WTC11 (cell line): ENCODE measurements around the gene CHRM4. TPM values are rescaled to one million over a fixed set of nuclear protein-coding genes. Genes with fewer than 3 reads are reported as not detected.
A peak's percentile ranks its signal among the peaks of the same experiment; 100 is the strongest.

ENCODE experiments used
- CREB1 ChIP-seq: sonication (generic); formaldehyde crosslinking; IDR thresholded peaks from 2 replicates; pipeline ENCODE4 v1.8.0; 2023; ENCODE audit warnings: mild to moderate bottlenecking, missing genetic modification reagents
- CREM ChIP-seq: sonication (generic); formaldehyde crosslinking; IDR thresholded peaks from 2 replicates; pipeline ENCODE4 v1.8.1; 2022; ENCODE audit warnings: mild to moderate bottlenecking, missing genetic modification reagents, moderate library complexity
- FOXJ3 ChIP-seq: sonication (generic); formaldehyde crosslinking; IDR thresholded peaks from 2 replicates; pipeline ENCODE4 v1.9.0; 2021; ENCODE audit warnings: missing genetic modification reagents, mild to moderate bottlenecking, borderline replicate concordance
- FOXP1 ChIP-seq: sonication (generic); formaldehyde crosslinking; IDR thresholded peaks from 2 replicates; pipeline ENCODE4 v1.8.0; 2022; ENCODE audit warnings: missing genetic modification reagents, mild to moderate bottlenecking, moderate library complexity, borderline replicate concordance
- IRF2 ChIP-seq: sonication (generic); formaldehyde crosslinking; IDR thresholded peaks from 2 replicates; pipeline ENCODE4 v1.8.0; 2022; ENCODE audit warnings: low read depth, missing genetic modification reagents, borderline replicate concordance
- JUN ChIP-seq: sonication (generic); formaldehyde crosslinking; IDR thresholded peaks from 2 replicates; pipeline ENCODE4 v1.8.0; 2023; ENCODE audit warnings: mild to moderate bottlenecking, missing genetic modification reagents
- NFYB ChIP-seq: sonication (generic); formaldehyde crosslinking; conservative IDR thresholded peaks from 2 replicates; pipeline ENCODE4 v1.8.0; 2022; ENCODE audit warnings: low read depth, missing genetic modification reagents
- NR1H2 ChIP-seq: sonication (generic); formaldehyde crosslinking; IDR thresholded peaks from 2 replicates; pipeline ENCODE4 v1.9.0; 2021; ENCODE audit warnings: mild to moderate bottlenecking, moderate library complexity, missing genetic modification reagents
- SMAD4 ChIP-seq: sonication (generic); formaldehyde crosslinking; IDR thresholded peaks from 2 replicates; pipeline ENCODE4 v1.8.0; 2022; ENCODE audit warnings: mild to moderate bottlenecking, missing genetic modification reagents
- TEAD4 ChIP-seq: sonication (generic); formaldehyde crosslinking; IDR thresholded peaks from 2 replicates; pipeline ENCODE4 v1.8.0; 2022; ENCODE audit warnings: mild to moderate bottlenecking, missing genetic modification reagents
- TP53 ChIP-seq: sonication (generic); formaldehyde crosslinking; IDR thresholded peaks from 2 replicates; pipeline ENCODE4 v1.8.1; 2023; ENCODE audit warnings: mild to moderate bottlenecking, missing genetic modification reagents
- ZNF317 ChIP-seq: sonication (generic); formaldehyde crosslinking; IDR thresholded peaks from 2 replicates; pipeline ENCODE4 v1.8.1; 2023; ENCODE audit warnings: low read depth, mild to moderate bottlenecking, moderate library complexity, missing genetic modification reagents, borderline replicate concordance
- total RNA-seq: library from RNA; stranded (reverse); gene quantifications from 3 replicates; pipeline ENCODE4 v1.2.3, GENCODE V29; 2021
- TF ChIP-seq, protein P1 (sequence below): sonication (generic); formaldehyde crosslinking; IDR thresholded peaks from 2 replicates; pipeline ENCODE4 v1.8.0; 2022; ENCODE audit warnings: mild to moderate bottlenecking, missing genetic modification reagents
- TF ChIP-seq, protein P2 (sequence below): sonication (generic); formaldehyde crosslinking; IDR thresholded peaks from 2 replicates; pipeline ENCODE4 v1.8.1; 2022; ENCODE audit warnings: missing genetic modification reagents, borderline replicate concordance
- TF ChIP-seq, protein P3 (sequence below): sonication (generic); formaldehyde crosslinking; IDR thresholded peaks from 2 replicates; pipeline ENCODE4 v1.8.0; 2022; ENCODE audit warnings: mild to moderate bottlenecking, missing genetic modification reagents
- TF ChIP-seq, protein P4 (sequence below): sonication (generic); formaldehyde crosslinking; IDR thresholded peaks from 2 replicates; pipeline ENCODE4 v1.8.1; 2022; ENCODE audit warnings: mild to moderate bottlenecking, moderate library complexity, missing genetic modification reagents
- TF ChIP-seq, protein P5 (sequence below): sonication (generic); formaldehyde crosslinking; IDR thresholded peaks from 2 replicates; pipeline ENCODE4 v1.8.1; 2023; ENCODE audit warnings: mild to moderate bottlenecking, missing genetic modification reagents, moderate library complexity
- TF ChIP-seq, protein P6 (sequence below): sonication (generic); formaldehyde crosslinking; IDR thresholded peaks from 2 replicates; pipeline ENCODE4 v1.8.0; 2022; ENCODE audit warnings: mild to moderate bottlenecking, missing genetic modification reagents
- TF ChIP-seq, protein P7 (sequence below): sonication (generic); formaldehyde crosslinking; IDR thresholded peaks from 2 replicates; pipeline ENCODE4 v1.8.1; 2022; ENCODE audit warnings: low read depth, mild to moderate bottlenecking, moderate library complexity, missing genetic modification reagents, borderline replicate concordance
- TF ChIP-seq, protein P8 (sequence below): sonication (generic); formaldehyde crosslinking; IDR thresholded peaks from 2 replicates; pipeline ENCODE4 v1.8.0; 2022; ENCODE audit warnings: missing genetic modification reagents
- TF ChIP-seq, protein P9 (sequence below): fragments of 250-450 bp; sonication (Bioruptor Pico); IDR thresholded peaks from 2 replicates; pipeline ENCODE4 v1.9.0; 2021; ENCODE audit warnings: mild to moderate bottlenecking, borderline replicate concordance

Gene CHRM4
- total RNA-seq, 1 experiment from 2014 or later = 0.85 TPM

DNA sequence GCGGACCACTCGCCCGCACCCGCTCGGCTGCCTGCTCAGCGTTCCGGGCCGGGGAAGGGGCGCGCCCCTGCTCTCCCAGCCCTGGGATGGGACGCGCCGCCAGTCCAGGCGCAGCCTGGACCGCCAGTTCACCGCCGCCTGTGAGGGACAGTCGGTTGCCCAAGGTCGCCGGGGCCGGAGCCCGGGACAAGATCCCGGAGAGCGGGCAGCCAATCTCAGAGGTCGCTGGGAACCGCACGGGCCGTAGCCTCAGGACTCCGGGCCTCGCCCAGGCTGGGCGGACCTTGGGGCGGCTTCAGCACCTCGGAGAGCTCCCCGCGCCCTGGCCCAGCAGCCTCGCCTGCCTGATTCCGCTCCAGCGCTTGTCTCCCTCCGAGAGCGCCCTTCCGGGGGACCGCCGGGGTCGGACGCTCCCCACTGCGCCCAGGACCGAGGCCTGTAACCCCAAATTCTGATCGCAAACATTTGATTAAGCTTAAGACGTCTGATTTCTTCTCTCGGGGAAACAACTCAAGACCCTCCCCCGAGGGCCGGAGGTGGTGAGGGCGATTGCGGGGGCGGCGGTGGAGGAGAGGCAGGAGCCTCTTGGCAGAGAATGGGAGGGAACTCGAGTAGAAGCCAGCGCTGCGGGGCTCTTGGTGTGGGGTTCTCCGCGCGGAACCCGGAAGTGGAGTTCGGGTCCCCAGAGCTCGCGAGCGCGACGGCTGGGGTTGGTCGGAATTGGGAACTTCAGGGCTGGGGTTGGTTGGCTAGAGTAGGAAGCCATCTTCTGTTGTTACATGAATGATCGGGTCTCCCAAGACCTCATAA, 1.1 kb upstream of the CHRM4 start (continued):
- TF ChIP-seq JUN (CRISPR knock-in tag) = peak; percentile 97
- TF ChIP-seq FOXJ3 (CRISPR knock-in tag) = no peak
- peak; percentile 35; the same call in 1 of the 2 replicates for TF ChIP-seq NFYB (CRISPR knock-in tag)
- peak; percentile 92 for TF ChIP-seq TP53 (CRISPR knock-in tag)
- TF ChIP-seq CREB1 (CRISPR knock-in tag) = peak; percentile 91
- 0 out of 2 replicates have a peak, but pooled peaks have one; percentile 24 for TF ChIP-seq NR1H2 (CRISPR knock-in tag)
- TF ChIP-seq CREM (CRISPR knock-in tag) = peak; percentile 81; the same call in 1 of the 2 replicates
- TF ChIP-seq SMAD4 = peak; percentile 86
- TF ChIP-seq, protein P1, sequence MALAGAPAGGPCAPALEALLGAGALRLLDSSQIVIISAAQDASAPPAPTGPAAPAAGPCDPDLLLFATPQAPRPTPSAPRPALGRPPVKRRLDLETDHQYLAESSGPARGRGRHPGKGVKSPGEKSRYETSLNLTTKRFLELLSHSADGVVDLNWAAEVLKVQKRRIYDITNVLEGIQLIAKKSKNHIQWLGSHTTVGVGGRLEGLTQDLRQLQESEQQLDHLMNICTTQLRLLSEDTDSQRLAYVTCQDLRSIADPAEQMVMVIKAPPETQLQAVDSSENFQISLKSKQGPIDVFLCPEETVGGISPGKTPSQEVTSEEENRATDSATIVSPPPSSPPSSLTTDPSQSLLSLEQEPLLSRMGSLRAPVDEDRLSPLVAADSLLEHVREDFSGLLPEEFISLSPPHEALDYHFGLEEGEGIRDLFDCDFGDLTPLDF (CRISPR knock-in tag) = peak; percentile 93; the same call in 1 of the 2 replicates
- TF ChIP-seq, protein P2, sequence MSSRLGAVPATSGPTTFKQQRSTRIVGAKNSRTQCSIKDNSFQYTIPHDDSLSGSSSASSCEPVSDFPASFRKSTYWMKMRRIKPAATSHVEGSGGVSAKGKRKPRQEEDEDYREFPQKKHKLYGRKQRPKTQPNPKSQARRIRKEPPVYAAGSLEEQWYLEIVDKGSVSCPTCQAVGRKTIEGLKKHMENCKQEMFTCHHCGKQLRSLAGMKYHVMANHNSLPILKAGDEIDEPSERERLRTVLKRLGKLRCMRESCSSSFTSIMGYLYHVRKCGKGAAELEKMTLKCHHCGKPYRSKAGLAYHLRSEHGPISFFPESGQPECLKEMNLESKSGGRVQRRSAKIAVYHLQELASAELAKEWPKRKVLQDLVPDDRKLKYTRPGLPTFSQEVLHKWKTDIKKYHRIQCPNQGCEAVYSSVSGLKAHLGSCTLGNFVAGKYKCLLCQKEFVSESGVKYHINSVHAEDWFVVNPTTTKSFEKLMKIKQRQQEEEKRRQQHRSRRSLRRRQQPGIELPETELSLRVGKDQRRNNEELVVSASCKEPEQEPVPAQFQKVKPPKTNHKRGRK (CRISPR knock-in tag) = 0 out of 2 replicates have a peak, but pooled peaks have one; percentile 84
- TF ChIP-seq, protein P3, sequence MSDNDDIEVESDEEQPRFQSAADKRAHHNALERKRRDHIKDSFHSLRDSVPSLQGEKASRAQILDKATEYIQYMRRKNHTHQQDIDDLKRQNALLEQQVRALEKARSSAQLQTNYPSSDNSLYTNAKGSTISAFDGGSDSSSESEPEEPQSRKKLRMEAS = peak; percentile 88
- TF ChIP-seq, protein P4, sequence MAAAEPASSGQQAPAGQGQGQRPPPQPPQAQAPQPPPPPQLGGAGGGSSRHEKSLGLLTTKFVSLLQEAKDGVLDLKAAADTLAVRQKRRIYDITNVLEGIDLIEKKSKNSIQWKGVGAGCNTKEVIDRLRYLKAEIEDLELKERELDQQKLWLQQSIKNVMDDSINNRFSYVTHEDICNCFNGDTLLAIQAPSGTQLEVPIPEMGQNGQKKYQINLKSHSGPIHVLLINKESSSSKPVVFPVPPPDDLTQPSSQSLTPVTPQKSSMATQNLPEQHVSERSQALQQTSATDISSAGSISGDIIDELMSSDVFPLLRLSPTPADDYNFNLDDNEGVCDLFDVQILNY (CRISPR knock-in tag) = peak; percentile 90
- TF ChIP-seq, protein P5, sequence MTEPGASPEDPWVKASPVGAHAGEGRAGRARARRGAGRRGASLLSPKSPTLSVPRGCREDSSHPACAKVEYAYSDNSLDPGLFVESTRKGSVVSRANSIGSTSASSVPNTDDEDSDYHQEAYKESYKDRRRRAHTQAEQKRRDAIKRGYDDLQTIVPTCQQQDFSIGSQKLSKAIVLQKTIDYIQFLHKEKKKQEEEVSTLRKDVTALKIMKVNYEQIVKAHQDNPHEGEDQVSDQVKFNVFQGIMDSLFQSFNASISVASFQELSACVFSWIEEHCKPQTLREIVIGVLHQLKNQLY = peak; percentile 71; the same call in 1 of the 2 replicates
- TF ChIP-seq ZNF317 (CRISPR knock-in tag) = peak; percentile 79
- TF ChIP-seq, protein P6, sequence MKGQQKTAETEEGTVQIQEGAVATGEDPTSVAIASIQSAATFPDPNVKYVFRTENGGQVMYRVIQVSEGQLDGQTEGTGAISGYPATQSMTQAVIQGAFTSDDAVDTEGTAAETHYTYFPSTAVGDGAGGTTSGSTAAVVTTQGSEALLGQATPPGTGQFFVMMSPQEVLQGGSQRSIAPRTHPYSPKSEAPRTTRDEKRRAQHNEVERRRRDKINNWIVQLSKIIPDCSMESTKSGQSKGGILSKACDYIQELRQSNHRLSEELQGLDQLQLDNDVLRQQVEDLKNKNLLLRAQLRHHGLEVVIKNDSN (CRISPR knock-in tag) = peak; percentile 84; the same call in 1 of the 2 replicates
- TF ChIP-seq, protein P7, sequence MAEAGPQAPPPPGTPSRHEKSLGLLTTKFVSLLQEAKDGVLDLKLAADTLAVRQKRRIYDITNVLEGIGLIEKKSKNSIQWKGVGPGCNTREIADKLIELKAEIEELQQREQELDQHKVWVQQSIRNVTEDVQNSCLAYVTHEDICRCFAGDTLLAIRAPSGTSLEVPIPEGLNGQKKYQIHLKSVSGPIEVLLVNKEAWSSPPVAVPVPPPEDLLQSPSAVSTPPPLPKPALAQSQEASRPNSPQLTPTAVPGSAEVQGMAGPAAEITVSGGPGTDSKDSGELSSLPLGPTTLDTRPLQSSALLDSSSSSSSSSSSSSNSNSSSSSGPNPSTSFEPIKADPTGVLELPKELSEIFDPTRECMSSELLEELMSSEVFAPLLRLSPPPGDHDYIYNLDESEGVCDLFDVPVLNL (CRISPR knock-in tag) = peak; percentile 92
- TF ChIP-seq FOXP1 = peak; percentile 98
- peak; percentile 81; the same call in 1 of the 2 replicates for TF ChIP-seq IRF2 (CRISPR knock-in tag)
- TF ChIP-seq, protein P8, sequence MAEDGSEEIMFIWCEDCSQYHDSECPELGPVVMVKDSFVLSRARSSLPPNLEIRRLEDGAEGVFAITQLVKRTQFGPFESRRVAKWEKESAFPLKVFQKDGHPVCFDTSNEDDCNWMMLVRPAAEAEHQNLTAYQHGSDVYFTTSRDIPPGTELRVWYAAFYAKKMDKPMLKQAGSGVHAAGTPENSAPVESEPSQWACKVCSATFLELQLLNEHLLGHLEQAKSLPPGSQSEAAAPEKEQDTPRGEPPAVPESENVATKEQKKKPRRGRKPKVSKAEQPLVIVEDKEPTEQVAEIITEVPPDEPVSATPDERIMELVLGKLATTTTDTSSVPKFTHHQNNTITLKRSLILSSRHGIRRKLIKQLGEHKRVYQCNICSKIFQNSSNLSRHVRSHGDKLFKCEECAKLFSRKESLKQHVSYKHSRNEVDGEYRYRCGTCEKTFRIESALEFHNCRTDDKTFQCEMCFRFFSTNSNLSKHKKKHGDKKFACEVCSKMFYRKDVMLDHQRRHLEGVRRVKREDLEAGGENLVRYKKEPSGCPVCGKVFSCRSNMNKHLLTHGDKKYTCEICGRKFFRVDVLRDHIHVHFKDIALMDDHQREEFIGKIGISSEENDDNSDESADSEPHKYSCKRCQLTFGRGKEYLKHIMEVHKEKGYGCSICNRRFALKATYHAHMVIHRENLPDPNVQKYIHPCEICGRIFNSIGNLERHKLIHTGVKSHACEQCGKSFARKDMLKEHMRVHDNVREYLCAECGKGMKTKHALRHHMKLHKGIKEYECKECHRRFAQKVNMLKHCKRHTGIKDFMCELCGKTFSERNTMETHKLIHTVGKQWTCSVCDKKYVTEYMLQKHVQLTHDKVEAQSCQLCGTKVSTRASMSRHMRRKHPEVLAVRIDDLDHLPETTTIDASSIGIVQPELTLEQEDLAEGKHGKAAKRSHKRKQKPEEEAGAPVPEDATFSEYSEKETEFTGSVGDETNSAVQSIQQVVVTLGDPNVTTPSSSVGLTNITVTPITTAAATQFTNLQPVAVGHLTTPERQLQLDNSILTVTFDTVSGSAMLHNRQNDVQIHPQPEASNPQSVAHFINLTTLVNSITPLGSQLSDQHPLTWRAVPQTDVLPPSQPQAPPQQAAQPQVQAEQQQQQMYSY (CRISPR knock-in tag) = peak; percentile 97
- TF ChIP-seq, protein P9, sequence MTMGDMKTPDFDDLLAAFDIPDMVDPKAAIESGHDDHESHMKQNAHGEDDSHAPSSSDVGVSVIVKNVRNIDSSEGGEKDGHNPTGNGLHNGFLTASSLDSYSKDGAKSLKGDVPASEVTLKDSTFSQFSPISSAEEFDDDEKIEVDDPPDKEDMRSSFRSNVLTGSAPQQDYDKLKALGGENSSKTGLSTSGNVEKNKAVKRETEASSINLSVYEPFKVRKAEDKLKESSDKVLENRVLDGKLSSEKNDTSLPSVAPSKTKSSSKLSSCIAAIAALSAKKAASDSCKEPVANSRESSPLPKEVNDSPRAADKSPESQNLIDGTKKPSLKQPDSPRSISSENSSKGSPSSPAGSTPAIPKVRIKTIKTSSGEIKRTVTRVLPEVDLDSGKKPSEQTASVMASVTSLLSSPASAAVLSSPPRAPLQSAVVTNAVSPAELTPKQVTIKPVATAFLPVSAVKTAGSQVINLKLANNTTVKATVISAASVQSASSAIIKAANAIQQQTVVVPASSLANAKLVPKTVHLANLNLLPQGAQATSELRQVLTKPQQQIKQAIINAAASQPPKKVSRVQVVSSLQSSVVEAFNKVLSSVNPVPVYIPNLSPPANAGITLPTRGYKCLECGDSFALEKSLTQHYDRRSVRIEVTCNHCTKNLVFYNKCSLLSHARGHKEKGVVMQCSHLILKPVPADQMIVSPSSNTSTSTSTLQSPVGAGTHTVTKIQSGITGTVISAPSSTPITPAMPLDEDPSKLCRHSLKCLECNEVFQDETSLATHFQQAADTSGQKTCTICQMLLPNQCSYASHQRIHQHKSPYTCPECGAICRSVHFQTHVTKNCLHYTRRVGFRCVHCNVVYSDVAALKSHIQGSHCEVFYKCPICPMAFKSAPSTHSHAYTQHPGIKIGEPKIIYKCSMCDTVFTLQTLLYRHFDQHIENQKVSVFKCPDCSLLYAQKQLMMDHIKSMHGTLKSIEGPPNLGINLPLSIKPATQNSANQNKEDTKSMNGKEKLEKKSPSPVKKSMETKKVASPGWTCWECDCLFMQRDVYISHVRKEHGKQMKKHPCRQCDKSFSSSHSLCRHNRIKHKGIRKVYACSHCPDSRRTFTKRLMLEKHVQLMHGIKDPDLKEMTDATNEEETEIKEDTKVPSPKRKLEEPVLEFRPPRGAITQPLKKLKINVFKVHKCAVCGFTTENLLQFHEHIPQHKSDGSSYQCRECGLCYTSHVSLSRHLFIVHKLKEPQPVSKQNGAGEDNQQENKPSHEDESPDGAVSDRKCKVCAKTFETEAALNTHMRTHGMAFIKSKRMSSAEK (CRISPR knock-in tag) = no peak
- peak; percentile 91 for TF ChIP-seq TEAD4 (CRISPR knock-in tag)
